ENCODE data around the gene GDF11.

Gene GDF11

DNA sequence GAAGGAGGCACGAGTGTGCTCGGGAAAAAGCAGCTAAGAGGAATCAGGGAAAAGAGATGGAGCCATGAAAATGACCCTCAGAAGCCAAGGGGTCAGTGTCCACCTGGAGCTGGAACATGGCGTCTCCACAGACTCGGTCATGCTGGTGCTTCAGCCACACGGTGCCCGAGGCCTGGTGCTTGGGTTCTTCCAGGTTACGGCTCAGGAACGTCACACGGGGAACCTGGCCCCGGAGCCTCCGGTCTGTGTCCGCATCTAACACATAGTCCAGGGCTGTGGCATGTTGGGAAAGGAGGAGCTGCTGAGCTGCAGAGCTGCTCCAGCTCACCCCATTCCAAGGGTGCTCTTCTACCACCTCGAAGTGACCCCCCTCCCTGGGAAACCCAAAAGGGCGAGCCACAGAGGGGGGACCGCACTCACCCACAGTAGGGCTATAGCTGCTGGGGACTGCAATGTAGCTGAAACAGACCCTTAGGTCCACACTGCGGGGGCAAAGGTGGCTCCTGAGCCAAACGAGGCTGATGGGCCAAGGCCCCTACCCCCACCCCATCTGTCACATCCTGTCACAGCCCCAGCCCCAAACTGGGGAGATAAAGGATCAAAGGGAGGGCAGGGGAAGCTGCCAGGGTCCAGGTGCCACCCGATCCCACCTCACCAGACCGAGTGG lies 46.0 kb upstream of the GDF11 start:
- no peak overlapping the region for H3K4me3 ChIP-seq (ENCODE audit: low read depth, low read length)
- no peak for TF ChIP-seq CTCF (IDR thresholded peaks at IDR 0.05; ENCODE audit: control insufficient read depth, extremely low read depth, insufficient read depth)
- DNase-seq (ENCODE audit: low read depth) = no peak

- DNase-seq (ENCODE audit: low read depth) = no peak
- TF ChIP-seq CTCF (IDR thresholded peaks at IDR 0.05; ENCODE audit: control insufficient read depth, extremely low read depth, insufficient read depth) = no peak
These were observed 45.2 kb upstream of the GDF11 start for GRCh38 chr12:55697686-55698085.

GRCh38 chr12:55698241-55698955 lies 44.5 kb upstream of the GDF11 start:
- no peak overlapping the region for H3K4me3 ChIP-seq (ENCODE audit: low read depth, low read length)
- no peak for DNase-seq (ENCODE audit: low read depth)
- TF ChIP-seq CTCF (IDR thresholded peaks at IDR 0.05; ENCODE audit: control insufficient read depth, extremely low read depth, insufficient read depth) = no peak

More at GRCh38 chr12:55697686-55698085, 45.2 kb upstream of the GDF11 start:
- H3K4me3 ChIP-seq (ENCODE audit: low read depth, low read length) = no peak overlapping the region

DNA sequence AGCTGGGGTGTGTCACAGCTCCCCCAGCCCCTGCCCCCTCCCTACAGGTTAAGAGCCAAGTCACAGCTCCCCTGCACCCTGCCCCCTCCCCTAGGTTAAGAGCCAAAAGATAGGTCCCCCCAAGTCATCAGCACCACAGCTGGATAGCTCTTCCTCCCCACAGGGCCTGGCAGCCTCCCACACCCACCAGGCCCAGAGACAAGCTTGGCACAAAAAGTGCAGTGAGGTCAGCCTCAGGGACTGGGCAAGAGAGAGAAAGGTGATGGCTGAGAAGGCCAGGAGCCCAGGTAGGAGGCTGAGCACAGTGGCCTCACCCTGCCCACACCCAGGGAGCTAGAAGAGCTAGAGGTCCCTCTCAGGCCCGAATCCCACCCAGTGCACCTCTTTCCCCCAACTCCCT lies 44.0 kb upstream of the GDF11 start:
- H3K4me3 ChIP-seq (ENCODE audit: low read depth, low read length) = no peak overlapping the region
- no peak for DNase-seq (ENCODE audit: low read depth)
- TF ChIP-seq CTCF (IDR thresholded peaks at IDR 0.05; ENCODE audit: control insufficient read depth, extremely low read depth, insufficient read depth) = no peak

DNA sequence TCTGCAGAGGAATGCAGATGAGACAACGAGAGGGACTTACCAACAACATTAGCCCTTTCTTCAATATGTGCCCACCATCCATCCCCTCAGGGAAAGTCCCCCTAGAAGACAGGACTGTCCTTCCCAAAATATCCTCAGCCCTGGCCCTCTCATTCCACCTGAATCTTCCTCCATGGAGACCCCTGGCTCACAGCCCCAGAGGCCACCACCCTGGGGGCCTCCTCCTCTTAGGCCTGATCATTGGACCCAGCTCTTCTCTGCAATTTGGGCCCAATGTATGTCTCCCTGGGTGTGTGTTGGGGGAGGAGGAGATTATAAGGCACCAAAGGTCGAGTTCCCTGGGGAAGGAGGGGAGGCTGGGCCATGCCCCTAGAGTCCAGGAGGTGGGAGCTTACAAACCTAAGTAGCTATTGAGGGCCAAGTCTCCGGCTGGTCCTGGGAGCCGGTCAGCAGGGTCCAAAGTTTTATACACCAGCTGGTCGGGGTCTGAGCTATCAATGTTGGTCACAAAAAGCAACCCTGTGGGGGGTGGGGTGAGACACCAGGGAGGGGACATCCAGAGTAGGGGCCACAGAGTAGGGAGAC lies 43.4 kb upstream of the GDF11 start:
- no peak for DNase-seq (ENCODE audit: low read depth)
- TF ChIP-seq CTCF (IDR thresholded peaks at IDR 0.05; ENCODE audit: control insufficient read depth, extremely low read depth, insufficient read depth) = no peak
- no peak overlapping the region for H3K4me3 ChIP-seq (ENCODE audit: low read depth, low read length)

DNA sequence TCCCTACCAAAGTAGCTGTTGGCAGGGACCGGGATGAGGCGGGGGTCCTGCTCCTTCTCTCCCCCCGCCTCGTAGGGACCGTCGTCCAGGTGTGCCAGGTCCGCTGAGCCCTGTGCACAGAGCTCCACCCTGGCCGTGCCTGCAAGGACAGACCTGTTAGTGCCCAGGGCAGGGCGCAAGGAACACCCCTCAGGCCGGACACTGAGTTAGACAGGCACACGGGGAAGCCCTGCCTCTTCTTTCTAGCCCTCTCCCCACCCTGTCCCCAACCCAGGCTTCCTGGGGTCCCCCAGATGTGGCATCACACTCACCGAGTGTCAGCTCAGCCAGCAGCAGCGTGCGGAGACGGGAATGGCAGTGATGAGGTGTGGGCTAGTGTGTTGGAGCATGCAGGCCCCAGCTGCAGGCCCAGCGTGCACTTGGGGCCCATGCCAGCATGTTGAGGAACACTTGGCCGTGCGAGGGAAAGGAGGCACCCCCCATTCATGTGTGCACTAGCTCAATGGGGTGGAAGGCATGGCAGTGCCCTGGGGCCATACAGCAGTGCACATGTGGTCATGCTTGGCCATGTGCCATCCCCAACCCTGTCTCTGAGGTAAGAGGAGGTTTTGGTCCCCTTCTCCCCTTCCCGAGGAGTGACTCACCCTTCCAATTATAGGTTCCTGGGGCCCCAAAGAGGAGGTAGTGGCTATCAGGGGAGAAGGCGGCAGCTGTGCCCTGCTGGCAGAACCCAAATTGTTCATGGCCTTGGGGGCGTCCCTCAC lies 42.5 kb upstream of the GDF11 start:
- no peak for DNase-seq (ENCODE audit: low read depth)
- TF ChIP-seq CTCF (IDR thresholded peaks at IDR 0.05; ENCODE audit: control insufficient read depth, extremely low read depth, insufficient read depth) = no peak
- no peak overlapping the region for H3K4me3 ChIP-seq (ENCODE audit: low read depth, low read length)

Measured in LNCaP clone FGC (cell line).